Measurements from ENCODE around the gene PLXNA2. TPM values are rescaled to one million over a fixed set of nuclear protein-coding genes. Genes with fewer than 3 reads are reported as not detected.

PLXNA2 gene
- total and polyA plus RNA-seq, 9 donors = 17.8 to 43.3 (median 35.1) TPM

GRCh38 chr1:208060215-208060869 lies 183.8 kb downstream of the PLXNA2 start:
- H3K27me3 ChIP-seq (ENCODE audit: control insufficient read depth, insufficient read depth, low read length) = no peaks in the 10 kb centered on the region
- H3K4me3 ChIP-seq (ENCODE audit: low read length) = no peak overlapping the region
- H3K27ac ChIP-seq (ENCODE audit: low read length) = no peak overlapping the region
- WGBS (ENCODE audit: insufficient coverage) = 80% methylated on average over 10 of the region's 17 CpGs
- no peak for DNase-seq
- no peaks in the 10 kb centered on the region for H3K9me3 ChIP-seq (replicated peaks; ENCODE audit: control insufficient read depth, low read depth, low read length)
- peaks cover 16% of the 10 kb centered on the region for H3K4me1 ChIP-seq (ENCODE audit: control insufficient read depth, insufficient read depth, low read length)
- H3K36me3 ChIP-seq (ENCODE audit: control insufficient read depth, insufficient read depth, low read length) = peaks cover 63% of the 10 kb centered on the region

GRCh38 chr1:208059409-208060001 lies 184.7 kb downstream of the PLXNA2 start:
- no peak for DNase-seq
- peaks cover 16% of the 10 kb centered on the region for H3K4me1 ChIP-seq (ENCODE audit: control insufficient read depth, insufficient read depth, low read length)
- no peak overlapping the region for H3K27ac ChIP-seq (ENCODE audit: low read length)
- no peak overlapping the region for H3K4me3 ChIP-seq (ENCODE audit: low read length)
- no peaks in the 10 kb centered on the region for H3K9me3 ChIP-seq (replicated peaks; ENCODE audit: control insufficient read depth, low read depth, low read length)
- WGBS (ENCODE audit: insufficient coverage) = 74% methylated on average over 5 of the region's 6 CpGs
- H3K27me3 ChIP-seq (ENCODE audit: control insufficient read depth, insufficient read depth, low read length) = no peaks in the 10 kb centered on the region
- peaks cover 69% of the 10 kb centered on the region for H3K36me3 ChIP-seq (ENCODE audit: control insufficient read depth, insufficient read depth, low read length)

GRCh38 chr1:208058756-208059155 lies 185.4 kb downstream of the PLXNA2 start:
- Histone ChIP-seq H3K27ac (ENCODE audit: low read length) (no peak overlapping the region), H3K4me3 (ENCODE audit: low read length) (no peak overlapping the region), H3K27me3 (ENCODE audit: control insufficient read depth, insufficient read depth, low read length) (no peaks in the 10 kb centered on the region), H3K36me3 (ENCODE audit: control insufficient read depth, insufficient read depth, low read length) (peaks cover 73% of the 10 kb centered on the region), H3K4me1 (ENCODE audit: control insufficient read depth, insufficient read depth, low read length) (peaks cover 13% of the 10 kb centered on the region), H3K9me3 (replicated peaks; ENCODE audit: control insufficient read depth, low read depth, low read length) (no peaks in the 10 kb centered on the region)
- no peak for DNase-seq
- 57% methylated on average over 1 of the region's 4 CpGs for WGBS (ENCODE audit: insufficient coverage)

GRCh38 chr1:208058267-208058666 lies 185.9 kb downstream of the PLXNA2 start:
- Histone ChIP-seq H3K4me1 (ENCODE audit: control insufficient read depth, insufficient read depth, low read length) (peaks cover 12% of the 10 kb centered on the region), H3K27ac (ENCODE audit: low read length) (no peak overlapping the region), H3K4me3 (ENCODE audit: low read length) (no peak overlapping the region), H3K27me3 (ENCODE audit: control insufficient read depth, insufficient read depth, low read length) (no peaks in the 10 kb centered on the region), H3K9me3 (replicated peaks; ENCODE audit: control insufficient read depth, low read depth, low read length) (no peaks in the 10 kb centered on the region), H3K36me3 (ENCODE audit: control insufficient read depth, insufficient read depth, low read length) (peaks cover 73% of the 10 kb centered on the region)
- WGBS (ENCODE audit: insufficient coverage) = 70% methylated on average over 11 of the region's 12 CpGs
- no peak for DNase-seq

- no peak for DNase-seq
- Histone ChIP-seq H3K4me3 (ENCODE audit: low read length) (no peak overlapping the region), H3K4me1 (ENCODE audit: control insufficient read depth, insufficient read depth, low read length) (peaks cover 9% of the 10 kb centered on the region), H3K36me3 (ENCODE audit: control insufficient read depth, insufficient read depth, low read length) (peaks cover 73% of the 10 kb centered on the region), H3K27me3 (ENCODE audit: control insufficient read depth, insufficient read depth, low read length) (no peaks in the 10 kb centered on the region), H3K9me3 (replicated peaks; ENCODE audit: control insufficient read depth, low read depth, low read length) (no peaks in the 10 kb centered on the region), H3K27ac (ENCODE audit: low read length) (no peak overlapping the region)
- WGBS (ENCODE audit: insufficient coverage) = 100% methylated on average over 1 of the region's 2 CpGs
Observed at GRCh38 chr1:208057056-208057455, 187.1 kb downstream of the PLXNA2 start.

GRCh38 chr1:208055535-208055934 lies 188.6 kb downstream of the PLXNA2 start:
- Histone ChIP-seq H3K27me3 (ENCODE audit: control insufficient read depth, insufficient read depth, low read length) (no peaks in the 10 kb centered on the region), H3K4me1 (ENCODE audit: control insufficient read depth, insufficient read depth, low read length) (peaks cover 6% of the 10 kb centered on the region)

GRCh38 chr1:208054911-208055379 lies 189.2 kb downstream of the PLXNA2 start:
- no peaks in the 10 kb centered on the region for H3K9me3 ChIP-seq (replicated peaks; ENCODE audit: control insufficient read depth, low read depth, low read length)
- H3K4me1 ChIP-seq (ENCODE audit: control insufficient read depth, insufficient read depth, low read length) = peaks cover 6% of the 10 kb centered on the region
- H3K4me3 ChIP-seq (ENCODE audit: low read length) = no peak overlapping the region
- H3K27ac ChIP-seq (ENCODE audit: low read length) = no peak overlapping the region
- H3K36me3 ChIP-seq (ENCODE audit: control insufficient read depth, insufficient read depth, low read length) = peaks cover 81% of the 10 kb centered on the region
- no peaks in the 10 kb centered on the region for H3K27me3 ChIP-seq (ENCODE audit: control insufficient read depth, insufficient read depth, low read length)
- 58% methylated on average over 11 of the region's 13 CpGs for WGBS (ENCODE audit: insufficient coverage)
- no peak for DNase-seq

More at GRCh38 chr1:208055535-208055934, 188.6 kb downstream of the PLXNA2 start:
- Histone ChIP-seq H3K9me3 (replicated peaks; ENCODE audit: control insufficient read depth, low read depth, low read length) (no peaks in the 10 kb centered on the region), H3K27ac (ENCODE audit: low read length) (no peak overlapping the region), H3K36me3 (ENCODE audit: control insufficient read depth, insufficient read depth, low read length) (peaks cover 83% of the 10 kb centered on the region), H3K4me3 (ENCODE audit: low read length) (no peak overlapping the region)
- DNase-seq = no peak
- WGBS (ENCODE audit: insufficient coverage) = 97% methylated on average over 3 of the region's 11 CpGs

GRCh38 chr1:208054485-208054884 lies 189.7 kb downstream of the PLXNA2 start:
- H3K36me3 ChIP-seq (ENCODE audit: control insufficient read depth, insufficient read depth, low read length) = peaks cover 82% of the 10 kb centered on the region

GRCh38 chr1:208053661-208054060 lies 190.5 kb downstream of the PLXNA2 start:
- no peaks in the 10 kb centered on the region for H3K9me3 ChIP-seq (replicated peaks; ENCODE audit: control insufficient read depth, low read depth, low read length)
- peaks cover 82% of the 10 kb centered on the region for H3K36me3 ChIP-seq (ENCODE audit: control insufficient read depth, insufficient read depth, low read length)
- H3K4me3 ChIP-seq (ENCODE audit: low read length) = no peak overlapping the region
- no peak for DNase-seq
- WGBS (ENCODE audit: insufficient coverage) = 97% methylated on average over 3 of the region's 7 CpGs
- peaks cover 4% of the 10 kb centered on the region for H3K4me1 ChIP-seq (ENCODE audit: control insufficient read depth, insufficient read depth, low read length)
- no peak overlapping the region for H3K27ac ChIP-seq (ENCODE audit: low read length)
- no peaks in the 10 kb centered on the region for H3K27me3 ChIP-seq (ENCODE audit: control insufficient read depth, insufficient read depth, low read length)

More at GRCh38 chr1:208054485-208054884, 189.7 kb downstream of the PLXNA2 start:
- DNase-seq = no peak
- Histone ChIP-seq H3K9me3 (replicated peaks; ENCODE audit: control insufficient read depth, low read depth, low read length) (no peaks in the 10 kb centered on the region), H3K27me3 (ENCODE audit: control insufficient read depth, insufficient read depth, low read length) (no peaks in the 10 kb centered on the region), H3K27ac (ENCODE audit: low read length) (no peak overlapping the region), H3K4me3 (ENCODE audit: low read length) (no peak overlapping the region), H3K4me1 (ENCODE audit: control insufficient read depth, insufficient read depth, low read length) (peaks cover 6% of the 10 kb centered on the region)
- 94% methylated on average over 5 of the region's 6 CpGs for WGBS (ENCODE audit: insufficient coverage)

- Histone ChIP-seq H3K27ac (ENCODE audit: low read length) (no peak overlapping the region), H3K4me3 (ENCODE audit: low read length) (no peak overlapping the region), H3K27me3 (ENCODE audit: control insufficient read depth, insufficient read depth, low read length) (no peaks in the 10 kb centered on the region), H3K9me3 (replicated peaks; ENCODE audit: control insufficient read depth, low read depth, low read length) (no peaks in the 10 kb centered on the region), H3K4me1 (ENCODE audit: control insufficient read depth, insufficient read depth, low read length) (peaks cover 11% of the 10 kb centered on the region), H3K36me3 (ENCODE audit: control insufficient read depth, insufficient read depth, low read length) (peaks cover 81% of the 10 kb centered on the region)
- DNase-seq = no peak
- WGBS (ENCODE audit: insufficient coverage) = no CpG with 5 or more reads among the region's 3 CpGs
Observed at GRCh38 chr1:208052926-208053407, 191.2 kb downstream of the PLXNA2 start.

Data from muscle of leg (tissue), 11 donors.